Brain microvascular endothelial cell (primary cell): ENCODE measurements around the gene OLA1.

Experiments used
- DNase-seq: peaks from one replicate; pipeline ENCODE4 v3.0.0-alpha.2; 2020
- H3K27ac ChIP-seq: fragments of 250-450 bp; sonication (Bioruptor Pico); 2 replicates; pipeline ENCODE4 v1.5.1; 2020; ENCODE audit warnings: mild to moderate bottlenecking, moderate library complexity
- H3K27me3 ChIP-seq: fragments of 250-450 bp; sonication (Bioruptor Pico); replicated peaks from 2 replicates; pipeline ENCODE4 v1.5.1; 2020; ENCODE audit warnings: mild to moderate bottlenecking
- H3K36me3 ChIP-seq: fragments of 250-450 bp; sonication (Bioruptor Pico); replicated peaks from 2 replicates; pipeline ENCODE4 v1.5.1; 2020; ENCODE audit warnings: mild to moderate bottlenecking
- H3K4me3 ChIP-seq: 2 replicates; pipeline ENCODE4 v1.5.1; 2011; ENCODE audit warnings: low read depth, mild to moderate bottlenecking, control low read depth, low read length, moderate library complexity
- in situ Hi-C: cut with HindIII; loops from 2 replicates; pipeline ENCODE4 v1.10.0; 2017; ENCODE audit warnings: low sequenced_read_pairs, low pct_ligation_motif_present
- TF ChIP-seq, protein P1 (sequence below): IDR thresholded peaks from 2 replicates; pipeline ENCODE4 v1.5.1; 2011; ENCODE audit warnings: low read depth, mild to moderate bottlenecking, moderate library complexity, low read length, control low read depth, inconsistent platforms; ENCODE audit errors: missing control alignments

Gene OLA1

DNA sequence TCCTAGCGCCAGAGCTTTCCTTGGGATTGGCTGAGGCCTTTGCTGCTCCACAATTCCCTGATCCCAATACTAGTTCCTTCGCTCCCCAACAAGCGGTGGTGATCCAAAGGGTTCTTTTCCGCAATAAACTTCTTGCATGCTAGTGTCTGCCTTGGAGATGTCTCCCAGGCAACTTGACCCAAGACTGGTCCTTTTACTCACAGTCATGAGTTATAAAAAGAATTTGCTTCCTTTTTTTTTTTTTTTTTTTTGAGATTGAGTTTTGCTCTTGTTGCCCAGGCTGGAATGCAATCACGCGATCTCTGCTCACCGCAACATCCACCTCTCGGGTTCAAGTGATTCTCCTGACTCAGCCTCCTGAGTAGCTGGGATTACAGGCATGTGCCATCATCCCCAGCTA lies 193.4 kb downstream of the OLA1 start:
- H3K27me3 ChIP-seq, result no peaks in the 10 kb centered on the region
- no peaks in the 10 kb centered on the region for H3K36me3 ChIP-seq
- in situ Hi-C loops, result no loop called here
- H3K27ac ChIP-seq, result peak overlapping the region; percentile 25
- TF ChIP-seq, protein P1, sequence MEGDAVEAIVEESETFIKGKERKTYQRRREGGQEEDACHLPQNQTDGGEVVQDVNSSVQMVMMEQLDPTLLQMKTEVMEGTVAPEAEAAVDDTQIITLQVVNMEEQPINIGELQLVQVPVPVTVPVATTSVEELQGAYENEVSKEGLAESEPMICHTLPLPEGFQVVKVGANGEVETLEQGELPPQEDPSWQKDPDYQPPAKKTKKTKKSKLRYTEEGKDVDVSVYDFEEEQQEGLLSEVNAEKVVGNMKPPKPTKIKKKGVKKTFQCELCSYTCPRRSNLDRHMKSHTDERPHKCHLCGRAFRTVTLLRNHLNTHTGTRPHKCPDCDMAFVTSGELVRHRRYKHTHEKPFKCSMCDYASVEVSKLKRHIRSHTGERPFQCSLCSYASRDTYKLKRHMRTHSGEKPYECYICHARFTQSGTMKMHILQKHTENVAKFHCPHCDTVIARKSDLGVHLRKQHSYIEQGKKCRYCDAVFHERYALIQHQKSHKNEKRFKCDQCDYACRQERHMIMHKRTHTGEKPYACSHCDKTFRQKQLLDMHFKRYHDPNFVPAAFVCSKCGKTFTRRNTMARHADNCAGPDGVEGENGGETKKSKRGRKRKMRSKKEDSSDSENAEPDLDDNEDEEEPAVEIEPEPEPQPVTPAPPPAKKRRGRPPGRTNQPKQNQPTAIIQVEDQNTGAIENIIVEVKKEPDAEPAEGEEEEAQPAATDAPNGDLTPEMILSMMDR, result no peak
- no peak overlapping the region for H3K4me3 ChIP-seq
- peak; percentile 34 for DNase-seq

DNA sequence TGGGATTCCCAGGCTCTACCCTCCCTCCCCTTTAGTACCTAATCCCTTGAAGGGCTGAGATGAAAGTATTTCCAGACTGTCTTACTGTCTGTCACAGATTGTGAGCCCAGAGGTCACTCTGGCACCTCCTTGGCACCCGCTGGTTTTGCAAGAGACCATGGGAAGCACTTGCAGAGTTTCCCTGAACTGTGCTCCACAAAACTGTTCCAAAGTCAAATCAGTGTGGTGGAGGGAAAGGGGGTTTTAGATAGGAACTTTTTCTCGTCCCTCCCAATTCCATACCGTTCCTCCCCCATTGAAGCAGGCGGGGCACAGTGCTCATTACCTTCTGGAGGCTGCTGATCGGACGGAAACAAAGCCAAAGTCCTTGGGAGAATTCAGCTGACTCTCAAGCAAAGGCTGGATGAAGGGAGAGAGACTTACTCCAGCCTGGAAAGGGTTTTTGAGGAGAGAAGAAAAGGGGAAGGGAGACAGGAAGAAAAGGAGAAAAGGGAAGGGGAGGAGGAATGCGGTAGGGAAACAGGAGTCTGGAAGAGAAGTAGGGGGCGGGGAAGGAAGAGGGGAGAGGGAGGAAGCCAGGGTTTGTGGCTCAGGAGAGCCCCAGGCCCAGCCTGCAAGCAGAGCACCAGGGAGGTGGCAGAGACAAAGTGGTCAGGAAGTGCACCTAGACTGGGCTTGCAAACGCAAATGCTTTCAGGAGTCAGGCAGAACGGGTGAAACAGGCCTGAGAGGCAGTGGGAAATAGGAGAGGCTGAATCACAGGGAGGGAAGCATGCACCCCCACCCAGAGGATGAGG lies 194.8 kb downstream of the OLA1 start:
- DNase-seq, result no peak
- Histone ChIP-seq H3K36me3 (no peaks in the 10 kb centered on the region), H3K27me3 (no peaks in the 10 kb centered on the region), H3K4me3 (no peak overlapping the region), H3K27ac (no peak overlapping the region)
- in situ Hi-C loops, result no loop called here
- TF ChIP-seq, protein P1, result no peak

DNA sequence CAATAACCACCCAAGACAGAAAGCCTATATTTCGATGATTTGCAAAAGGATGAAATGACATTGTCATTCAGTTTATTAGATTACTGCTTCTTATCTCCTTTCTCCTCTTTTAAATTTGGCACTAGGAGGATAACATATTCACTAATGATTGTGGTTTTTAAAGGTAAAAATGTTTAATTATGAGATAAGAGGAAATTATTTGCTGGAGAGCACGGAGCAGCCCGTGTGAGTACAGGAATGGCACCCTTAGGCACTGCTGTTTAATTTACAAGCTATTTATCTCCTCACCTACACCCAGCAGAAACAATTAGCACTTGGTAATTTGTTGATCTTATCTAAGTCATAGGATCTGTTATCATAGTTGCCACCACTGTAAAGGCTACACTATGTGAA lies 195.8 kb downstream of the OLA1 start:
- in situ Hi-C loops, result no loop called here
- TF ChIP-seq, protein P1, result no peak
- no peak for DNase-seq
- Histone ChIP-seq H3K36me3 (no peaks in the 10 kb centered on the region), H3K27me3 (no peaks in the 10 kb centered on the region), H3K27ac (no peak overlapping the region), H3K4me3 (no peak overlapping the region)

DNA sequence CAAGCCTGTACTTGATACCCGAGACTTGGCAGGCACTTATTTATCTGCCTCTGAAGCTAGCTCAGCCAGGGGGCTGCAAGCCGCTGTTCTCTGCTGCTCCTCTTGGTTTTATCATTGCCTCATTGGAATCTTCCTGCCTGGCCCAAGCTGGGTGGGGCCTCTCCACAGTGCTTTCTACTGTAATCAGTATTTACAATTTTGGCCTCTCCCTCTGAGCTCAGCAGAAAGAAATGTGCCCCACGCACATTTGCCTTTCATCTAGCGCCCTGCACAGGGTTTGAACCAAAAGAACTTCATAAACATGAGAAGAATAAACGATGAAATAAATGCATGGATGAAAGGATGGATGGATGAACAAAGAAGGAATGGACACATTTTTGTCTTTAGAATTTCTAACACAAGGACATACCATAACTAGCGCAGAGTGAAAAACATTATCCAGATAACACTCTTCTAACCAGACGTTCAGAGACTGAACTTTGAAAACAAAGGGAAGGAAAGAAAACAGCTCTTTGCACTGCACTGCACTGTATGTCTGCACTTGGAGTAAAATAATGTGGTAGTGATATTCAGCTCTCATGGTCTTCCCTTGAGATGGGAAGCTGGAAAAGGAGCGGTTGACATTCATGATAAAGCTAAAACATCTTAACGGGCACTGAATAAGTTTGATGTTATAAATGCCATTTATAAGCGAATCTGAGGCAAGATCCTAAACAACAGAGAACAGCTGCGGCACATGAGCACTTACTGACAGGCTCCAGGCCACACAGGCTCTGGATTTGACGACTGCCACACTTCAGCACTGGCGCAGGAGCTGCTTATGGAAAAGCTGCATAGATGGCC lies 196.4 kb downstream of the OLA1 start:
- Histone ChIP-seq H3K27me3 (no peaks in the 10 kb centered on the region), H3K4me3 (no peak overlapping the region), H3K27ac (no peak overlapping the region), H3K36me3 (no peaks in the 10 kb centered on the region)
- peak; percentile 67 for DNase-seq
- in situ Hi-C loops, result no loop called here
- TF ChIP-seq, protein P1, result no peak

DNA sequence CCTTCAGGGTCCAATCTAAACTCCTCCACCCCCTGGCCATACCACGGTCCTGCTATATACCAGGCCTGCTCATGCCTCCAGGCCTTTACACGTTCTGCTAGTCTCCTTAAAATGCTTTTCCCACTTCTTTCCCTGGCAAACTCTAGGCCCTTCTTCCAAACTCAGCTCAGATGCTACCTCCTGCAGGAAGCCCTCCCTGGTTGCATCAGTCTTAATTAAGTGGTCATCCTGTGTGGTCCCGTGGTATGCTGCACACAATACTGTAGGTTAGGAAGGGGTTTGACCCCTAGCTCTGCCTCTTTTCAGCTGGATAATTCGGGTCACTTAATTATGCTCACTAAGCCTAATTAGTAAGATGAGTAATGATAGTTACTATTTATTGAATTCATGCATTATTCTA lies 197.3 kb downstream of the OLA1 start:
- H3K36me3 ChIP-seq, result no peaks in the 10 kb centered on the region
- no peak overlapping the region for H3K27ac ChIP-seq
- DNase-seq, result no peak
- in situ Hi-C loops, result no loop called here
- no peaks in the 10 kb centered on the region for H3K27me3 ChIP-seq
- TF ChIP-seq, protein P1, result no peak
- H3K4me3 ChIP-seq, result no peak overlapping the region
